Naive B cell (primary cell): ENCODE results near the gene SH3PXD2A. TPM values are rescaled to one million over a fixed set of nuclear protein-coding genes. Genes with fewer than 3 reads are reported as not detected.
A peak's percentile ranks its signal among the peaks of the same experiment; 100 is the strongest.

Source experiments
- ATAC-seq, 2 donors: fragments of 150-1000 bp; cut with Tn5 transposase; 2 replicates each; pipeline ENCODE4 v1.10.0; 2021; ENCODE audit warnings: low read depth in 2 of 2, mild to moderate bottlenecking in 2 of 2, moderate library complexity in 2 of 2
- DNase-seq: peaks from one replicate; pipeline ENCODE4 v3.0.0; 2022
- H3K27ac Mint-ChIP-seq, 6 donors: one replicate each; pipeline ENCODE4 v1.8.0; 2020 to 2022; ENCODE audit warnings: mild to moderate bottlenecking in 6 of 6, mixed read lengths in 6 of 6, moderate library complexity in 5 of 6, inconsistent platforms in 2 of 6
- H3K27me3 Mint-ChIP-seq, 3 donors: one replicate each; pipeline ENCODE4 v1.8.0; 2021 to 2022; ENCODE audit warnings: mixed read lengths in 3 of 3, mild to moderate bottlenecking in 1 of 3
- H3K36me3 Mint-ChIP-seq, 2 donors: one replicate each; pipeline ENCODE4 v1.8.0; 2020 to 2022; ENCODE audit warnings: mixed read lengths in 2 of 2, inconsistent platforms in 1 of 2, mild to moderate bottlenecking in 1 of 2
- H3K4me1 Mint-ChIP-seq, 3 donors: one replicate each; pipeline ENCODE4 v1.8.0; 2020 to 2022; ENCODE audit warnings: mixed read lengths in 3 of 3, inconsistent platforms in 1 of 3, mild to moderate bottlenecking in 1 of 3, moderate library complexity in 1 of 3
- H3K4me3 Mint-ChIP-seq, 8 donors: one replicate each; pipeline ENCODE4 v1.8.0; 2020 to 2022; ENCODE audit warnings: mild to moderate bottlenecking in 8 of 8, mixed read lengths in 8 of 8, moderate library complexity in 8 of 8, inconsistent platforms in 2 of 8
- H3K9me3 Mint-ChIP-seq, 7 donors: one replicate each; pipeline ENCODE4 v1.8.0; 2020 to 2022; ENCODE audit warnings: mixed read lengths in 7 of 7, mild to moderate bottlenecking in 5 of 7, inconsistent platforms in 2 of 7, moderate library complexity in 1 of 7
- polyA plus RNA-seq, 6 donors: library from polyadenylated mRNA; unstranded; fragments of 300-500 nt; fragmentation: Illumina TruSeq; gene quantifications; one replicate each; pipeline ENCODE4 v1.2.3, GENCODE V29; 2021; ENCODE audit warnings: low read depth in 6 of 6

Gene SH3PXD2A
- polyA plus RNA-seq, 6 donors from 2014 or later, result 0.47 to 1.4 (median 0.72) TPM; not detected in 1

DNA sequence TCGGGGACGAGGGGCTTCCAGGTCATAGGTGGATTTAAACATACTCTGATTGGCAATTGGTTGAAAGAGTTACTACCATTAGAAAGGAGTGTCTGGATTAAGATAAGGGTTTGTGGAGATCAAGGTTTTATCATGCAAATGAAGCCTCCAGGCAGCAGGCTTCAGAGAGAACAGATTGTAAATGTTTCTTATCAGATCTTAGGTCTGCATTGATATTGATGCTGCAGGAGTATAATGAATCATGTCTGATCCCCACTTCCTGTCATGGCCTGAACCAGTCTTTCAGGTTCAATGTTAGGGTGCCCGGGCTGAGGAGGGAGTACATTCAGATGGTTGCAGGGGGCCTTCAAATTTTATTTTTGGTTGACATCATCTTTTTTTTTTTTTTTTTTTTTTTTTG, 51.4 kb downstream of the SH3PXD2A start:
- Mint-ChIP-seq H3K9me3 (no peaks in the 10 kb centered on the region), H3K4me1 (peaks cover 8 to 13% (median 11%) of the 10 kb centered on the region in 3 donors), H3K27me3 (peaks cover 0 to 7% (median 0%) of the 10 kb centered on the region in 3 donors), H3K27ac (no peak overlapping the region), H3K36me3 (no peaks in the 10 kb centered on the region), H3K4me3 (no peak overlapping the region)
- DNase-seq (no peak), ATAC-seq (no peak)

DNA sequence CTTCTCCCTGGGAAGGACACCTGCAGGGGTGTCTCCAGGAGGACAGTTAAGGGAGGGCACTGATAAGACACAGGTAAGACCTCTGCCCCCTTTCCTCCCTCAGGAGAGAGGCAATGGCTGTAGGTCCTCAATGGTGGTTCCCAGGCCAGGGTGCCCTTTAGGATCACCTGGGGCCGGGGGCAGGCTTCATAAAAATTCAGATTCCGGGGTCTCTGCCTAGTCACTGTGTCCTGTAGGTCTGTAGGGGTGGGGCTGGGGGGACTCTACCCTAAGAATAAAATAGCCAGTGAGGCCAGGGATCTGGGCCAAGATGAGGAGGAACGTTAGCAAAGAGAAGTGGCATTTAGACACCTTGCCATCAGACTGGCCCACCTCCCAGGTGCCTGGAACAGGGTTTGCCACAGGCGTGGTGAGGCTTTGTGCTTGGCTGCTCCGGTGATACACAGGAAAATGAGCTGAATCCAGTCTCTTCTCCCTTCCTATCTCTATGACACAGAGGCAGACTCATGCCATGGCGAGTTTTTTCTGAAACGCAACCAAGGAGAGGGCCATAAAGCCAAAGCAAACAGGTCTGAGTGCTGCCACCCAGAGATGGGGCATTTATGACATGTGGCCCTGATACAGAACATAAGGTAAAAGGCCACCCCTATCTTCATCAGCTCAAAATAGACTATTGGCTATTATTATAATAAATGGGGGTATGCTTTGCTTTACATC, 52.6 kb downstream of the SH3PXD2A start:
- H3K27me3 Mint-ChIP-seq, result no peaks in the 10 kb centered on the region
- H3K4me3 Mint-ChIP-seq, result peak overlapping the region in 1 of 8 donors; percentile 16
- peaks cover 8 to 13% (median 11%) of the 10 kb centered on the region in 3 donors for H3K4me1 Mint-ChIP-seq
- H3K9me3 Mint-ChIP-seq, result no peaks in the 10 kb centered on the region
- no peaks in the 10 kb centered on the region for H3K36me3 Mint-ChIP-seq
- no peak for DNase-seq
- no peak for ATAC-seq
- no peak overlapping the region for H3K27ac Mint-ChIP-seq

DNA sequence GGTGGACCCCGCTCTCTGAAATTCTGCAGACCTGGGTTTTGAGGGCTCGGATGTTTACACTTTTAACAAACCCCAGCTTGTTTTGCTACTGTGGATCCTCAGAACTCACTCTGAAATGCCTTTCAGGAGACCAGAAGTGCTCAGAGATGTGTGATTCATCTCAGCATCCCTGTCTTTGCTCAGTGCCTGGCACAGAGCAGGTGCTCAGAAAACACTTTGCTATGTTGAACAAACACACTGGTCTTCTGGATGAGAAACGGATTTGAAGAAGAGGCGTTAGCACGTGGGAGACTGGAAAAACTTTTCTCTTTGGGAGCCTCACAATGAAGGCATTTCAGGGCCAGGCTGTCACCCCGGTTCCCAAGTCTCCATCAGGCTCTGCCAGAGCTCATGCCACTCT, 53.3 kb downstream of the SH3PXD2A start:
- Mint-ChIP-seq H3K4me1 (peaks cover 8 to 13% (median 11%) of the 10 kb centered on the region in 3 donors), H3K9me3 (no peaks in the 10 kb centered on the region), H3K27me3 (no peaks in the 10 kb centered on the region), H3K4me3 (no peak overlapping the region), H3K27ac (no peak overlapping the region), H3K36me3 (no peaks in the 10 kb centered on the region)
- DNase-seq (no peak), ATAC-seq (no peak)

DNA sequence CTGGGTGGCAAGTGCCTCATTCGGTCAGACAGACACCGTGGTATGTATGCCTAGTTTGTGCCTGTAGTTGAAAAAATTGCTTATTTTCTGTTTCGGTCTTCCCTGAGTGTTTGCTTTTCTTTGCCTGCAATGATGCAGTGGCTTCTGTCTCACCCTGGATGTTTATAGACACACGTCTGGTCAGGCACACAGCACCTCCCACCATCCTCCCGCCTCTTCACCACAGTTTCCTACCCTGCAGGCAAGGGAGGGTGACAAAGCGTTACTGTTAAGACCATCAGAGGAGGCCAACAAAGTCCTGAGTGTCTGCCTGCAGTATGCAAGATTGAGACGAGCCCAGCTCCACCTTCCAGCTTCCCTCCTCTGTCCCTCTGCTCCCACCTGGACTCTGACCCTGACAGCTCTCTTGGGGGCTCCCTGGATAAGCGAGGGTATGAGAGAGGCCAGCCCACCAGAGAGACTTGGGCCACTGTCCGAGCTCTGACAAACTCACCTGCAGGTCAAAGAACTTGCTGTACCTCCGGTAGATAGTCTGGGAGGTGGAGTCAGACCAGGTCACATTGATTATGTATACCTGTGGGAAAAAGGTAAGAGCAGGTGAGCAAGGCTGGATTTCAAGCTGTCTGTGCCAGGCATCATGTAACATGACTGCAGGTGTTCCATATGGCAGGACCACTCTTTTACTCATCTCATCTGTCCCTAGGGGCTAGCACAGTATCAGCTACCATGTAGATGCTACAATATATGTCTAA, 54.4 kb downstream of the SH3PXD2A start:
- no peak overlapping the region for H3K4me3 Mint-ChIP-seq
- peak; percentile 23 to 30 for ATAC-seq

DNA sequence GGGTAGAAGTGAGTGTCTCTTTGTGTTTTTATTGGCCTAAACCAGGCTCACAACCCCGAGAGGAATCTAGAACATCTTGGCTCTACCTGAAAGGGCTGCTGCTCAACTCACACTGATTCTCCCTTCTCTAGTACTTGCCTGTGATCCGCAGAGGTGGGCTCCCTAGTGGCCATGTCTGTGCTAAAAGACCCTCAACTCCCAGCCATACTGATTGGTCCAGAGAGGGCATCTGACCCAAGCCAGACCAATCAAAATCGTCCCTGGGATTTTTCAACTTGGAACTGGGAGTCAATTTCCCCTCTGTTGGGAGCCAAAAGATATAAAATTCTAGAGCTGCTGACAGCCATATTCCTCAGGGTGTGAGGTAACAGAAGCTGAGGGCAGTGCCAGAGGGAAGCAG, 55.3 kb downstream of the SH3PXD2A start:
- H3K4me1 Mint-ChIP-seq, result peaks cover 8 to 13% (median 11%) of the 10 kb centered on the region in 3 donors
- H3K27ac Mint-ChIP-seq, result peak overlapping the region in 1 of 6 donors; percentile 70
- ATAC-seq, result no peak
- DNase-seq, result no peak
- H3K9me3 Mint-ChIP-seq, result no peaks in the 10 kb centered on the region
- H3K27me3 Mint-ChIP-seq, result no peaks in the 10 kb centered on the region
- H3K4me3 Mint-ChIP-seq, result no peak overlapping the region
- no peaks in the 10 kb centered on the region for H3K36me3 Mint-ChIP-seq

More for the DNA sequence above, 54.4 kb downstream of the SH3PXD2A start:
- H3K4me1 Mint-ChIP-seq, result peaks cover 8 to 13% (median 11%) of the 10 kb centered on the region in 3 donors
- H3K27ac Mint-ChIP-seq, result peak overlapping the region in 3 of 6 donors; percentile 7 to 22 (median 16)
- no peaks in the 10 kb centered on the region for H3K27me3 Mint-ChIP-seq
- H3K9me3 Mint-ChIP-seq, result no peaks in the 10 kb centered on the region
- no peak for DNase-seq
- H3K36me3 Mint-ChIP-seq, result no peaks in the 10 kb centered on the region

DNA sequence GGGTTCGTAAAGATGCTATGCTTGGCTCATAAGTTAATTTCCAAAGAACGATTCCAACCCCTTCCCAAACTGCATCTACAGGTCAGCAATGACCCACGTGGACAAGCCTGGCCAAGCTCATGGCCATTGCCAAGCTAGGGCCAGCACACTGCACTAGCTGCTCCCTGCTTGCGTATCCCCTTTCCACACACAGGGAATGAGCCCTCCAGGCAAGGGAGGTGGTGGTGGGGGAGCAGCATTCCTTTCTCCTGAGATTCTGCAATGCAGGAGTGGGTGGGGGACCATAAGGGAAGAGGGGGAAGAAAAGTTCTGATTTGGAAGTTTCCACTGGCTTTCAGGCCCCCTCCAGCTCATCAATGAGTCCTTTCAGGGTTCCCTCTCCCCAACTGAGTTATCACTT, 56.0 kb downstream of the SH3PXD2A start:
- no peaks in the 10 kb centered on the region for H3K27me3 Mint-ChIP-seq
- no peaks in the 10 kb centered on the region for H3K36me3 Mint-ChIP-seq
- no peak overlapping the region for H3K4me3 Mint-ChIP-seq
- no peak for DNase-seq
- ATAC-seq, result no peak
- no peaks in the 10 kb centered on the region for H3K9me3 Mint-ChIP-seq
- H3K27ac Mint-ChIP-seq, result peak overlapping the region in 1 of 6 donors; percentile 53
- H3K4me1 Mint-ChIP-seq, result peaks cover 8 to 13% (median 11%) of the 10 kb centered on the region in 3 donors

DNA sequence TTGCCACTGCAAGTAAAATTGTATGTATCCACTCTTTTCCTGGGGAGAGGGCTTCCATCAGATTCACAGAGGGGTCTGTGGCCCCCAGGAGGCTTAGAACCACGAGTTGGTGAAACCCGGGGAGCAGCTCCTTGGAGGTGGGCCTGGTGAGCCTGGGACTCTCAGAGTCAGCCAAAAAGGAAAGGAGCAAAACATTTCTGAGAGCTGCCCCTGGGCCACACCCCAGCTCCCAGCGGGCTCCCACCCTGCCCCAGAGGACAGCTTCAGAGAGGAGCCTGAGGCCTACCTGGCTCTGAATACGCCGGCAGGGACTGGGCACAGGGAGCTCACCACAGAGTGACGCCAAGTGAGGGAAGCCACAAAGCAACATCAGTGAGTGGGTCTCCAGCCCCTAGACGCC, 56.9 kb downstream of the SH3PXD2A start:
- Mint-ChIP-seq H3K4me1 (peaks cover 8 to 13% (median 11%) of the 10 kb centered on the region in 3 donors), H3K36me3 (no peaks in the 10 kb centered on the region), H3K9me3 (no peaks in the 10 kb centered on the region), H3K27ac (no peak overlapping the region), H3K4me3 (no peak overlapping the region), H3K27me3 (no peaks in the 10 kb centered on the region)
- no peak for ATAC-seq
- DNase-seq, result no peak

DNA sequence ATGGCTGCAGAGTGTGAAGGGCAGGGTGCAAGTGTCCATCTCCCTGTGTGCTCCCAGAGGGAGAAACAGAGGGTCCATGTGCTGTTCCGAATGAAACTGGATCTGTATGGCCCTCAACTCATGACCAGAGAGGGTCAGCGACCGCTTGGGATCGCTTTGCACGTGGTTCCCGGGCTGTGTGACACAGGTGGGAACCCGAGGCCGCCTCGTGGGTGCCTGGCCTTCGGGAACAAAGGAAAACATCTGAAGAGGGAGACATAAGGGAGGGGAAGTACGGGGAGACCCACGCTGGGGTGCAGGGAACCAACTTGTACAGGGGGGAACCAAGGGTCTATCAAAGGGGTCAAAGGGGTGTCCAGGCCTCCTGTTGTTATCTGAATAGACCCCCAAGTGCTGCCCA, 57.5 kb downstream of the SH3PXD2A start:
- Mint-ChIP-seq H3K4me1 (peaks cover 8 to 13% (median 11%) of the 10 kb centered on the region in 3 donors), H3K27ac (no peak overlapping the region), H3K27me3 (no peaks in the 10 kb centered on the region), H3K9me3 (no peaks in the 10 kb centered on the region), H3K36me3 (no peaks in the 10 kb centered on the region), H3K4me3 (no peak overlapping the region)
- ATAC-seq (no peak), DNase-seq (no peak)

DNA sequence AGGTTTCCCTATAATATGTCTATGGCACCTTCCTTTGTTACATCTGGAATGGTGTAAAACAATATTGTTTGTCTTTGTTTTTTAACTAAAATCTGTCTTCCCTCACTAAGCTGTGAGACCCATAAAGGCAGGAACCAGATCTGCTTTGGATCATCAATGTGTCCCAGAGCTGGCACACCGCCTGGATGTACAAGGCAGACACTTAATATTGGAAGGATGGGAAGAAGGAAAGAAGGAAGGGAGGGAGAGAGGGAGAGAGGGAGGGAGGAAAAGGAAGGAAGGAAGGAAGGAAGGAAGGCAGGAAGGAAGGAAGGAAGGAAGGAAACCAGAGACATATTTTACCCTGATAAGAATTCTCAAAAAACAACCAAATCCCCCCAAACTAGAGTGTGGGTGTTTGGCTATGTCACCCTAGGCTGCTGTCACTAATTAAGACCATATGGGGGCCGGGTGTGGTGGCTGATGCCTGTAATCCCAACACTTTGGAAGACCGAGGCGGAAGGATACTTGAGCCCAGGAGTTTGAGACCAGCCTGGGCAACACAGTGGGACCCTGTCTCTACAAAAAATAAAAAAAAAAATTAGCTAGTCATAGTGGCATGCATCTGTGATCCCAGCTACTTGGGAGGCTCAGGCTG, 59.6 kb downstream of the SH3PXD2A start:
- peaks cover 4 to 8% (median 6%) of the 10 kb centered on the region in 3 donors for H3K4me1 Mint-ChIP-seq
- DNase-seq, result no peak
- H3K27me3 Mint-ChIP-seq, result no peaks in the 10 kb centered on the region
- H3K36me3 Mint-ChIP-seq, result no peaks in the 10 kb centered on the region
- no peak for ATAC-seq
- H3K9me3 Mint-ChIP-seq, result no peaks in the 10 kb centered on the region
- no peak overlapping the region for H3K27ac Mint-ChIP-seq
- H3K4me3 Mint-ChIP-seq, result no peak overlapping the region

DNA sequence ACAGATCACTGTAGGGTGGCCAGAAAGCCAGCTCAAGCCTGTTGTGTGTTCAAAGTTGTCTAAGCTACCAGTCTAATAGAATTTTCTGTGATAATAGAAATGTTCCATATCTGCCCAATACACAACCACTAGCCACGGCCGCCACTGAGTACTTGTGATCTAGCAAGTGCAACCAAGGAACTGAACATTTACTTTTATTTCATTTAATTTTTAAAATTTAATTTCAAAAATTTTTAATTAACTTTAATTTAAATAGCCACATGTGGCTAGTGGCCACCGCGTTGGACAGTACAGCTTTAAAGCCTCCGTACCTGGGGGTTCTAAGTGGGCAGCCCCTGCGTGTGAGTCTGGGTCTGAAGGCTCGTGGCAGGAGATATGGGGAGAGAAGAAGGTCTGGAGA, 60.4 kb downstream of the SH3PXD2A start:
- Mint-ChIP-seq H3K36me3 (no peaks in the 10 kb centered on the region), H3K27ac (no peak overlapping the region), H3K4me3 (no peak overlapping the region), H3K4me1 (no peaks in the 10 kb centered on the region), H3K9me3 (no peaks in the 10 kb centered on the region), H3K27me3 (no peaks in the 10 kb centered on the region)
- ATAC-seq (no peak), DNase-seq (no peak)

DNA sequence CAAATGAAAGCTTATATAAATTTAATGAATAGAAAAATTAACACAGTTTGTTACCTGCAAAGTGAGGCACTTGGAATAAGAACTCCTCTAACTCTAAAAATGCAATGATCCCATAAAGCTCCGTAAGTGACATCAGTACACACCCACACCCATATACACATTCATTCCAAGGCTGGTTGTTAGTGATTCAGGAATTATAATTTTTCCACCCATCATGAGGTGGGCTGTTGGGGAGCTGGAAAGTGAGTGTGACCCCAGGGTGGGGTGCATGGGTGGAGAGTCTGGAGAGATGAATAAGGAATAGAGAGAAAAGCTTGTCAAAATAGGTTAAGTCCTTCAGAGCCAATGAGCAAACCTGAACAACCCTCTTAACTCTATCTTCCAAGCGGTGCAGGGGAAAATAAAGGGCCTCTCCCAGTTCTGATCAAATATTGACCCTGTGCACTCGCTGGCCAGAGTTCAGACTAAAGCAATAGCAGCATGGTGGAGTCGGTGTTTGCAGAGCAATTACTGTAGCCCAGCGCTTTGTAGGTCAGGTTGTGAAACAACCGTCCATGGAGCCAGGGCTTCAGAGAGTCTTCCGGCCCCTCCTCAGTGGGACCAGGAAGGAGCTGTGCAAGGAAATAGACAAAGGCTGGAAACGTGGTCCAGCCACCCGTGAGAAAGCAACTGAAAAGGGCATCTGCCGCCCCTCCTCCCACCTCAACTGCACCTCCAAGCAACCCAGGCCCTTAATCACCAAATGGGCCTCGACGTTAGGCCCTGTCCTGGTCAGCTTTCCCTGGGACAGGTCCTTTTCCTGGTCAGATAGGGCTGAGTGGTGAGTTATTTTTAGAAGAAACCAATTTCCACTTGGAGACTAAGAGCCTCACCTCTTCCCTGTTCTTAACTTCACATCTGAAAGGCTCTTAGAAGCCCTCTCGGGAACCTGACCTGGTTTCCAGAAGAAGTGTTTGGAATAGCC, 61.2 kb downstream of the SH3PXD2A start:
- Mint-ChIP-seq H3K27ac (peak overlapping the region in 1 of 6 donors; percentile 61), H3K4me1 (no peaks in the 10 kb centered on the region), H3K9me3 (no peaks in the 10 kb centered on the region), H3K4me3 (no peak overlapping the region), H3K36me3 (no peaks in the 10 kb centered on the region), H3K27me3 (no peaks in the 10 kb centered on the region)
- no peak for ATAC-seq
- no peak for DNase-seq

DNA sequence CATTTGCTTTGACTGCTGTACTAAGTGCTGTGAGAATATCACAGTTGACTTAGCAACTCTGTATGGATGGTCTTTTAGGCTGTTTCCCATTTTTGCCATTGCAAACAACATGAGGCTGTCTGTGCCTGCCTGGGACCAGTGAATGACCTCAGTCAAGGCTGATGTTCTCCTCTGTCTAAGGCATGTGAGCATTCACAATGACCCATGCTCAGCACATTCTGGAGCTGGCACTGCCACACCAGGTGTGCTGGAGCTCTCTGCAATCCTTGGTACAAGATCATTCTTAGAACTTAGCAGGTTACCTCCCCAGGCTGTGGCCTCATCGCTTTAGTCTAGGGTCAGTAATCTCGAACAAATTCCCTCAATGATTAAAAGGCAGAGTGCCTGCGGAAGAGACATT, 61.9 kb downstream of the SH3PXD2A start:
- Mint-ChIP-seq H3K9me3 (no peaks in the 10 kb centered on the region), H3K4me3 (no peak overlapping the region), H3K27ac (no peak overlapping the region), H3K27me3 (no peaks in the 10 kb centered on the region), H3K4me1 (no peaks in the 10 kb centered on the region), H3K36me3 (no peaks in the 10 kb centered on the region)
- no peak for ATAC-seq
- DNase-seq, result no peak

DNA sequence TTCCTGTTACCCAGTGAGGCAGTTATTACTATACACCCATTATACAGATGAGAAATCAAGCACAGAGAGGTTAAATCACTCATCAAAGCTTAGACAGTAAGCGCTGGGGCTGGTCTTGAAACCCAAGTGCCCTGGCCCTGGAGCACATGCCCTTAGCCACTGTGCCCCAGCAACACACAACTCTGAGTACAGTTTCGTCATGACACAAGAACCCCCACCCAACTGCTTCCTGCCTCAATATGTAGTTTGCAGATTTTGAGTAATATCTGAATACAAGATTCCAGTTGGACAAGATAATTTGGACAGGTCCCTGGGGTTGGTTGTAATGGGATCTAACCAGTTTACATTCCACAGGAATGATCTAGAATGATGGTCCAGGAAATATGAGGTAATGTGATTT, 62.8 kb downstream of the SH3PXD2A start:
- no peak overlapping the region for H3K4me3 Mint-ChIP-seq
- no peaks in the 10 kb centered on the region for H3K4me1 Mint-ChIP-seq
- DNase-seq (no peak), ATAC-seq (no peak)
- no peak overlapping the region for H3K27ac Mint-ChIP-seq
- H3K36me3 Mint-ChIP-seq, result no peaks in the 10 kb centered on the region
- no peaks in the 10 kb centered on the region for H3K27me3 Mint-ChIP-seq
- no peaks in the 10 kb centered on the region for H3K9me3 Mint-ChIP-seq
